ENCODE measurements around the gene ALPL.
"Not testable (repeated sequence)": the region's sequence is repeated elsewhere in the genome, so short reads cannot be mapped to it uniquely, and the experiment has no call there.

Gene ALPL

DNA sequence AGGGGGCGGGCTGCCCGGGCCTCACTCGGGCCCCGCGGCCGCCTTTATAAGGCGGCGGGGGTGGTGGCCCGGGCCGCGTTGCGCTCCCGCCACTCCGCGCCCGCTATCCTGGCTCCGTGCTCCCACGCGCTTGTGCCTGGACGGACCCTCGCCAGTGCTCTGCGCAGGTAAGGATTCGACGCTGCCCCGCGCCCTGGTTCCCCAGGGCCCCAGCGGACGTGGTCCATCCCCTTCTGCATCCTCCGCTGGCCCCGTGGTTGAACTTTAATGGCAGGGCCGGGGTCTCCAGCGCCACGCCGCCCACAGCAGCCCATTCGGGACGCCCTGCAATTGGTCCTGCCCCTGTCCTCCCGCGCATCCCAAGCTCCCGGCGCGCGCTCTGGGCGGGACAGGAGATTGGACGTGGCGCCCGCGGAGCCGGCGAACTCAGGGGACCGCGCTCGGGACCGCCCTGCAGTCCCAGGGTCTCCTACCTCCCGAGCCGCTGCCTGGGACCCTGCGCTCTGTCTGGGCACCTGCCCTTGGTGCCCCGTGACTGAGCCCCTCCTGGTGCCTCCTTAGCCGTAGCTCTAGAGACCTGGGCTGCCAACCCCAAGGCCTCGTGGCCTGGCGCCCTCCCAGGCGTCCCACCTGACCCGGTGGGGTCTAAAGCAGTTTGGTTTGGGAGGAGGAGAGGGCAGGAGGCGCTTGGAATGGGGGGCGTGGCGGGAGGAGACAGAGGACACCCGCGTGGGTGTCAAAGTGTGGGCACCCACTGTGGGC lies at the start of gene ALPL:
ALPL (plus strand) TSS at position 73 of the 762 bp plus-strand sequence. CDS start 44,659 bp downstream, outside the sequence.
- DNase-seq, result no peak

DNA sequence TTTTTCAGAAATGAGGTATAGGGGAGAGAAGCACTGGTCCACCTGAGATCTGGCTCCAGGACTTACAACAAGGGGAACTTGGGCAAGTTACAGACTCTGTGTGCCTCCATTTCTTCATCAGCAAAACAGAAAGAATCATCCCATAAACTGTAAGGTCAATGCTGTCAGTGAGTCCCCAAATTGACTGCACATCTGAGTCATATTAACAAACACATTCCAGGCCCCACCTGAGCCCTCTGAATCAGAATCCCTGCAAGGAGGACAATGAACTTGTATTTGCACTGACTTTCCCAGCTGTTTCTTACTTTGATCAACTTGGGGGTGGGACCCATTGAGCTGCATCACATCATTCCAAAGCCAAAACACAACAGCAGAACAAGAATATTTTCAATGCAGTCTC lies 44.1 kb upstream of the ALPL start:
- DNase-seq, result not testable (repeated sequence)

DNA sequence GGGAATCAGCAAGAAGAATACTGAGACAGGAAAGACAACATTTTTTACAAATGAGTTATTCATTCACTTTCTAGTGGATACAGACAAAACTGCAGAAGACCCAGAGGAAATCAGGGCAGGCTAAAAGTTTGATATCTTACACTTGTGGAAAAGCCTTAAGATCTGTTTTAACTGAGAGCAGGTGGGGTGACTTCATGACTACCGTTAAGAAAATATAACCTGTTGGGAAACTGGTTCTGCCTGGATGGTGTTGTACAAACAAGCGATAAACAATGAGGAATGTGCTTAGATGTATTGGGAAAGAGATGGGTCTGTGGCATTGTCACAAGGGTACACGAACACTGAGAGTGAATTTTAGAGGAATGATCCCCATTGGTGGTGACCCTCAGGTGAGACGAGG lies 41.3 kb upstream of the ALPL start:
- not testable (repeated sequence) for DNase-seq

DNA sequence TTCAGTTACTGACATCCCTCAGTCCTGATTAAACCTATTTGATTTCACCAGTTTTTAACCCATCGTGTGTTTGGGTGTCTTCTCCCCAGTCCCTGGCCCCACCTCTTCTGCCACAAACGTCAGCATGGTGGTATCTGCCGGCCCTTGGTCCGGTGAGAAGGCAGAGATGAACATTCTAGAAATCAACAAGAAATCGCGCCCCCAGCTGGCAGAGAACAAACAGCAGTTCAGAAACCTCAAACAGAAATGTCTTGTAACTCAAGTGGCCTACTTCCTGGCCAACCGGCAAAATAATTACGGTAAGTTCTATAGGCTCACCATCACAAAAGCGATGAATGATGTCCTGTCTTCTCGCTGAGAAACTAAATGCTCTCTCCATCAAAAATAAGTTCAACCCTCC lies 40.6 kb upstream of the ALPL start:
- DNase-seq, result peak; percentile 11

DNA sequence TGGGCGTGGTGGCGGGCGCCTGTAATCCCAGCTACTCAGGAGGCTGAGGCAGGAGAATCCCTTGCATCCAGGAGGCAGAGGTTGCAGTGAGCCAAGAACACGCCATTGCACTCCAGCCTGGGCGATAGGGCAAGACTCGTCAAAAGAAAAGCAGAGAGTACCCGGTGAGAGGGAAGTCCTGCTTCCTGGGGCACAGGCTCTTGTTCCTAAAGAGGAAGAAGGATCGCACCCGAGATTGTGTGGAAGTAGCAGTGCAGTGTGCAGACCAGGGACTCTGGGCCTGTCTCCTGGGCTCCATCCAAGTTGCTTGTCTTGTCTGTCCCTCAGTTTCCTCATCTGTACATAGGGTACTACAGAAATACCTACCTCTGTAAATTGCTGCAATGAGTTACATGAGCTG lies 39.6 kb upstream of the ALPL start:
- no peak for DNase-seq

DNA sequence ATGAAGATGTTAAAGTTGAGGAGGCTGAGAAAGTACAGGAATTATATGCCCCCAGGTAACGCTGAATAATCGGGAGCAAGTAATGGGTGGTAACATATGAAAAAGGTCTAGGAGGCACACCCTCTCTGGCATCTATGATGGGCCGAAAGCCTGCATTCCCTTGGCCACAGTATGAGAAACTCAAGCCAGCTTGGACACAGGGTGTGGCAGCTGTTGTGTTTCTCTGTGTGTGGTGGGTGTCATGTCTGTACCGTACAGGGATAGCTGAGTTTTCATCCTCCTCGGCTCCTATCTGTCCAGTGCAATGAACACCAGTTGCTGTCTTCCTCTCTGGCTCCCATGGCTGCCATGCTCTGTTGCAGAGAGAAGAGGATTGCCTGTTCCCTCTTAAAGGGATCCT lies 36.4 kb upstream of the ALPL start:
- DNase-seq, result no peak

DNA sequence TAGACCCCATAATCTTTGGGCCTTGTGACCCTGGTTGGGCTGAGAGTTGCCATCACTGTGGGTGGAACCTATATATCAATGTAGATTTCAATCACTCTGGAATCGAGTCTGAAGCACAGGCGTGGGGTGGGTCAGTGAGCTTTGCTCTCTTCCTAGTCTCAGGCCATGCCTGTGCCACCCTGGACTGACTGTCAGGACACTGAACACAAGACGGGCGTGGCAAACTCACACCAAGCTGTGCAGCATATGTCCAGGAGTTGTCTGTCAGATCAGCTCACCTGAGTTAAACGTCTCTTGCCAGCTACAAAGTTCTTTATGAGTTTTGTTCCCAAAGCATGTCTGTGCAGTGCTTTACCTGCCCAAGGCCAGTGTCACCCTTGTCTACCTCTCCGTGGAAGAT lies 30.9 kb upstream of the ALPL start:
- no peak for DNase-seq

DNA sequence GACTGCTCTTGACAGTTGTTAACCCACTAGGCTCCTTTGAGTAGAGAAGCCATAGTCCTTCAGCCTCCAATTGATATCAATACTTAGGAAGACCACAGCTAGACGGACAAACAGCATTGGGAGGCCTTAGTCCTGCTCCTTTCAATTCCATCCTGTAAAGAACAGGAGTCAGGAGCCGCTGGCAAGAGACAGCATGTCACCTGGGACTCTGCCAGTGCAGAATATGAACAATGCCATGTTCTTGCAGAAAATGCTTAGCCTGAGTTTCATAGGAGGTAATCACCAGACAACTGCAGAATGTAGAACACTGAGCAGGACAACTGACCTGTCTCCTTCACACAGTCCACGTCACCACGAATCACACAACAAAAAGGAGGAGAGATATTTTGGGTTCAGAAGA lies 25.3 kb upstream of the ALPL start:
- DNase-seq, result not testable (repeated sequence)

DNA sequence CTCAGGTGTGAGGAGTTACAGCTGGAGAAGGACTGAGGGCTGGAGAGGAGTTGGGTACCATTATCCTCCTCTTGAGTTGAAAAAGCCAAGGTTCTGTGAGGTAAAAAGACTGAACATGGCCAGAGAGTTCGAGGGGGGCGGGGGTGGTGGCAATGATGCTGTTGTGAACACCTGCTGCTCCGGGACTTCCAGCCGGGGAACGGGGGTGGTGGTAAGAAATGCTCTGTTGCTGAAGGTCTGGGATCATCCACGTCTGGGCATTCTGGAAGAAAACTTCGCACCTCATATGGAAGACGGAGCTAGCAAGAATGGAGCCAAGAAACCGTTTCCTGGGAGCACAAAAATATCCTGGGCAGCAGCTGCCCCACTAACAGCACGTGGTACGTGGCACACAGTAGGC lies 20.1 kb upstream of the ALPL start:
- no peak for DNase-seq

DNA sequence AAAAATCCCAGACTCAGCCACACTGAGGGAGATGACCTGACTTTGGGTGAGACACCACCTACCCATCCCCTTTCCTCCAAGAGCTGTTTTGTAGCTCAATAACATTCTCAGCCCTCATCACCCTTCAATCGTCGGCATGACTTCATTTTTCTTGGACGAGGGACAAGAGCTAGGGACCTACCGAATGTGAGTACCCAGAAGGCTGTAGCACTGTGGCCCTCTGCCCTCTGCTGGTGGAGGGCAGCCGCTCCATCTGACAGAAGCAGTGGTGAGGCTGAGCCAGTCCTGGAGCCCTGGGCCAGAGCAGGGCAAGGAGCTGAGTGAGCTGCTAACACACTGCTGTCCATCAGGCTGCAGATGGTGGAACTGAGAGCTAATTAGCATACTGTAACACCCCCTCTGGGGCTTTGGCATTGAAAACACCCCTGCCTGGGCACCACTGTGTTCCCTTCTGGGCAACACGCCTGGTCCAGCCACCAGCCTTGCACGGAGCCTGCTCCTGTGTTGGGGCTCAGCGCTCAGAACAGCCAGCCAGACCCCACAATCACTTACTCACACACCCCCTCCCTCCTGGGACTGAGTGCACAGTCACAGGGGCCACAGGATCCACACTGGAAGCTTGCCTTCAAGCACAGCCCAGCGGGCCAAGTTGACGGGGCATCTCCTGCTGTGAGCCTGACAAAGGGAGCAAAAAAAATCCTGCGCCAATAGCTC lies 18.3 kb upstream of the ALPL start:
- DNase-seq, result peak; percentile 73

DNA sequence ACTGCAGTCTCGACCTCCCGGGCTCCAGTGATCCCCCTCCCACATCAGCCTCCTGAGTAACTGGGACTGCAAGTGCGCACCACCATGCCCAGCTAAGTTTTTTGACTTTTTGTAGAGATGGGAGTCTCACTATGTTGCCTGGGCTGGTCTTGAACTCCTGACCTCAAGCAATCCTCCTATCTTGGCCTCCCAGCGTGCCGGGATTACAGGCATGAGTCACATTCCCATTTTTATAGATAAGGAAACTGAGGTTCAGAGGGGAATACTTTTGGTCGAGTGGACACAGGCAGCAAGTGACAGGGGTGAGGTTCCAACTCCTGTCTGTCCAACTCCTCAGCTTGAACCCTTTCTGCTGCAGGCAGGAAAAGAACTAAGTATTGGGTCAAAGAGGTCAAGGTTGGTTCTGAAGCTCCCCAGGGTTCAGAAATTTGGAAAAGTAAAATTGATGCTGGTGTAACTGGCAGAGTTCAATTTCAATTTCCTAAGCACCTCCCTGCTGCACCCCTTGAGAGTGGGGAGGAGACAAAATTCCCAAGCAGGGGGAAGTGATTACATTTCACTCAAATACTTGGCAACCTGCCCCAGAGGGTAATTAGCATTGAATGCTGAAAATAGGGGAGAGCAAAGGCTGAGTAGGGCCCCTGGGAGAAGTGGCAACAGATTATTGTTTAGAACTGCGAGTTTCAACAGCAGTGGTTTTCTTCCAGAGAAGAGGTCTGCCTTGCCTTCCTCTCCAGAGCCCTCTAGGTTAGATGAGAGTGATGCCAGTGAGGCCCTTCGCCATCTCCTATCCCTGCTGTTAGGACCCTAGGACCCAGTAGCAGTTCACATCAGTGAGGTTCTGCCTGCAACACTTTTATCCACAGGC lies 17.5 kb upstream of the ALPL start:
- peak; percentile 40 for DNase-seq

DNA sequence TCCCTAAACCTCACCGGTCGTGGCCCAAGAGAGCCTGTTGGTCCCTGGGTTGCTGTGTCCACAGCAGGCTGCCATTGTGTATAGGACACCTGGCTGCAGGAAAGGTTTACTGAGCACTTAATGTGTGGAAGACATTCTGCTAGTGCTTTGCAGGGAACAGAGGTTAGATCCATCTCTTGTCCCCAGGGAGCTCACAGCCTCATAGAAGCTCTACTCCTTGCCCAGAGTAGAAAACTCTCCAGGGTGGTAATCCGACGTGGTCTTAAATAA lies 16.9 kb upstream of the ALPL start:
- DNase-seq, result no peak

DNA sequence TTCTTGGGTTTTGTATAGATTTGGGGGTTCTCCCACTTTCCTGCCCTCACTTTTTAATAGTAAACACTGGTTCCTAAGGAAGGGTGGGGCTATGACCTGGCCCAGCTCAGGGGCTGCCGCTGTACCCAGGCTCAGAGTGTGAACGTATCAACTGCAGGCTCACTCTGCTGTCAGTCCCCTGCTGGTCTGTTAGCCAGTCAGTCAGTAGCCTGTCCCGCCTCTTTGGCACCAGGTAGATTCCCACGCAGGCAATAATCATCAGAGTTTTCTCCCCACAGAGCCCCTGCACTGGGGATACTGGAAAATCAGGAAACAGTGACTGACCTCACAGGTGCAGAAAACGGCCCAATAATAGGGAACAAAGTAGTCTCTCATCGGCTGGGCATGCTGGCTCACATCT lies 15.0 kb upstream of the ALPL start:
- DNase-seq, result no peak

DNA sequence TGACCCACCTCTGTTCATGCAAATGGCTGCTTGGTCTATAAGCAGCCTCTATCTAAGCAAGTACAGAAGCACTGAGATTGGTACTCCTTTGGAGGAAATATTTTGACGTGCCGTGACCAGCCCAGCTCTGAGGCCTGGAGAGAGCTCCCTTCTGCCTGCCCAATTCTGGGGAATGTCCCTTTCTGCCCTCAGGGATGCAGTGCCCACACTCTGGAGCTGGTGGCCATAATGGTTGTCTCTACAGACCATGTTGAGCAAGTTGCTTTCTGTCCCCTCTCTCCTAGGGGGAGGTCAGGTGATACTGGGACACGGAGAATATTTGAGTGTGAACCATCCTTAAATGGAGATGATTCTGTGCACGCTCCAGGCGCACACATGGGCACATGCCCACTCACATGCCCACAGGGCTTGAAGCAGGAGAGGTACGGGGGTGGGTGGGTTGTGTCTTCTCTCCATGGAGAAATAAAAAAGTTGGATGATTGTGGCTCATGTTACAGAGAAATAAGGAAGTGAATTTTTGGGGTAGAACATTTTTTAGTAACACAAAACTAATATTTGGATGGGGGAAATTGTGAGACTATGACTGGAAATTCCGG lies 13.9 kb upstream of the ALPL start:
- DNase-seq, result no peak

DNA sequence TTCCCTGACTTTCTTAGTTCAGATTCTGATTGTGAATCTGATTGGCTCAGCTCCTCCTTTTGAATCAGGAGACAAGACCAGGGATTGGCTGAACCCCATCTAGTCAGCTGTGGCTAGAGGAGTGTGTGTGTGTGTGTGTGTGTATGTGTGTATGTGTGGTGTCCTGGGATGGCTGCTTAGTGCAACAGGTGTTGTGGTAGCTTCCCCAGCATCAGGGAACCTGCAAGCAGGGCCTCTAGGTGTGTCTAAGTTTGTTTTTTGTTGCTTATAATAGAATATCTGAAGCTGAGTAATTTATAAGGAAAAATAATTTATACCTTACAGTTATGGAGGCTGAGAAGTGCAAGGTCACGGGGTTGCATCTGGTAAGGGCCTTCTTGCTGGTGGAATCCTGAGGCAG lies 13.2 kb upstream of the ALPL start:
- DNase-seq, result no peak

DNA sequence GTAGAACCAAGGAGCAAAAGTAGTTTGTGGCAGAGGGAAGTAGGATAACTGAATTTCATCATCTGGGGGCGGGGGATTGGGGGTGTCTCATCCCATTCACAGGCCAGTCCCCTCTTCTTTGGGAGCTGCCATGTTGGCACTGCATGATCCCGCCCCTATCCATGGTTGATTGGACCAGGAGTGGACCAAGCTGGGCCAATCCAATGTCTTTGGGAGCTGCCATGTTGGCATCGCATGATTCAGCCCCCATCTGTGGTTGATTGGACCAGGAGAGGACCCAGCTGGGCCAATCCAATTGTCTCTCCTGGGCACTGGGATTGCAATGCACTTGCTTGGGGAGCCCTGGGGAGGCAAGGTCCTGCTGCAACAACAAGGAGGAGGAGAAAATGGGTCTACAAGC lies 12.3 kb upstream of the ALPL start:
- DNase-seq, result no peak

DNA sequence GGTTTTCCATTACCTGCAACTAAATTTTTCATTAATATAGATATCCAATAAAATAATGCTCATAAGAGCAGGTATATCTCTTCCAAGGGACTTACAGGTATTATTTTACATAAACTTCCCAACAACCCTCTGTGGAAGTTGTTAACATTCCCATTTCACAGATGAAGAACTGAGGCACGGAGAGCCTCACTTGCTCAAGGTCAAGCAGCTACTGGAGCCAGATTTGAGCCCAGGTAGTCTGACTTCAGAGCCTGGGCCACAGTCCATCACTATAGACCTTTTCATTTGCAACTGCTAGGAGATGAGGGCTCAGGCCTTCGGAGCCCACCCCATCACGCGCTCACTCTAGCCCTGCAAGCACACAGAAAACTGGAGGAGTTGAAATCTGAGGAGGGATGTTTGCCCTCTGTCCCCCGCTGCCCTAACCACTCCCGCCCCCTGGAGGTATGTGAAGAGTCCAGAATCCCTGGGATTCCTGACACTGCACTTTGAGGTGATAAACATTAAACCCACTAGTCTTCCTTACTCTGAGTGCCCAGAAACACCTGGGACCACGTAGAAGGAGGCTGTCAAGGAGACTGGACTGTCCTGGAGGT lies 11.7 kb upstream of the ALPL start:
- no peak for DNase-seq

DNA sequence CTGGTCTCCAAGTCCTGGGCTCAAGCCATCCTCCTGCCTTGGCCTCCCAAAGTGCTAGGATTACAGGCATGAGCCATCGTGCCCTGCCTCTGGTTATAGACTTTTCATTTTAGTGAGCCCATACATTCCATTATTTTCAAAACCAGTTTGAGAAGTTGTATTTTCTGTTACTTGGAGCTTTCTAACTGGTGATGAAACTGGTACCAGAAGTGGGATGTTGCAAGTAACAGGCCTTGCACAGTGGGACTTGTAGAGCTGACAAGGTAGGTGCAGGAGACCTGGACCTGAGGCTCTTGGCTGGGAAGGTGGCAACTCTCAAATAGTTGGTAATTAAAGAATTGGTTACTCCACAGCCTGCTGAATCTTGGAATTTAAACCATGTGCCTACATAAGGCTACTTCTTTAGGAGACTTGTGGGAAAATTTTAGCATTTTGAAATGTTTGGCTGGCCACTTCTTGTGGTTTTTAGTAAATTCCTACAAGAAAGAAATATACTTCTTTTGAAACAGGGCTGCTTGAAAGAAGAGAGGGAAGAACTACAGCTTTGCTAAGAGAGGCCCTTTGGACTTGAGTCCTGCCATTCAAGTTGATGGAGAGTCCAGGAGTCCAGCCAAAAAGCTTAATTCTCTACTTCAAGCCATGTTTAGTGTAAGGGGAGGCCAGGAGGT lies 9.8 kb upstream of the ALPL start:
- DNase-seq, result peak; percentile 56

DNA sequence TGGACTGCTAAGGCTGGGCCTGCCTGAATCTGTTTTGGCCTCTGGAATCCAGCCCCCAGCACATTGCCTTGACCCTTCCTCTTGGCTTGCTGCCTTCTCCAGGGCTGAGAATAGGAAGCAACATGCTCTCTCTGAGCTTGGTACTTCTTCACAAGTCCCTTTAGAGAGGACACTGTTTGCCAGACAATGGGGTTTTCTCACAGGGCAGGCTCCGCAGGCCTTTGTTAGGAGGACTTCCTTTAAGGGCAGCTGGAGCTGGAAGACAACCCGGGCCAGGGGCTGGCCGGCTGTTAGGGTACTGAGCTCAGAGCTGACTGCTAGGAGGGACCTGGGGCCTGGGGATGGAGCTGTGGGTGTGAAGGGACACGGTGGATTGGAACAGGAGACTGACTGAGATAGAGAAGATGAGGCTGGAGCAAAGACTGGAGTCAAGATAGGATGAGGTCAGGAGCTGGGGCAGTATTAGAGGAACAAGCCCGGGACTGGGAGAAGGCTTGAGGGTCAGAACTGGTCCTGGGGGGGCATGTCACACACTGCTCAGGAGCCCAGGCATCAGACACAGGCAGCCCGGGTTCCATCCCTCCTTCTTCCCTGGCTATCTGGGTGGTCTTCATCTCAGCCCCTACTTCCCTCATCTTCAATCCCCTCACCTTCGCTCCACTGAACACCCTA lies 5.4 kb upstream of the ALPL start:
- no peak for DNase-seq

DNA sequence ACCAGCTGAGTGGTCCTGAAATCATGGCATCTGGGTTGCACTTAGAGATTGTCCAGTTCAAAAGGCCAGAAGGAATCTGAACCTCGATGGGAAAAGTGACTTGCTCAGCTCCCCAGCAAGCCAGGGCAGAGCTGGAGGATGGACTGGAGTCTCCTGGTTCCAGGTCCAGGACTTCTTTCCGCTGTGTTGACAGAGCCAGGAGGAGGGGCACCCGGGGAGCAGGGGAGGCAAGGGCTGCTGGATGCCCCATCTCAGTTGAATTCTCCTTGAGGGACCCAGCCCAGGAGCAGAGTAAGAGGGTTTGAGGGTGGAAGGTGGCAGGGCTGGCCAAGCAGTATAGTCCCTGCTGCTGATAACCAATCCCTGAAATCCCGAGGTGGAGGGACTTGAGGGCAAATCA lies 2.4 kb upstream of the ALPL start:
- DNase-seq, result no peak

DNA sequence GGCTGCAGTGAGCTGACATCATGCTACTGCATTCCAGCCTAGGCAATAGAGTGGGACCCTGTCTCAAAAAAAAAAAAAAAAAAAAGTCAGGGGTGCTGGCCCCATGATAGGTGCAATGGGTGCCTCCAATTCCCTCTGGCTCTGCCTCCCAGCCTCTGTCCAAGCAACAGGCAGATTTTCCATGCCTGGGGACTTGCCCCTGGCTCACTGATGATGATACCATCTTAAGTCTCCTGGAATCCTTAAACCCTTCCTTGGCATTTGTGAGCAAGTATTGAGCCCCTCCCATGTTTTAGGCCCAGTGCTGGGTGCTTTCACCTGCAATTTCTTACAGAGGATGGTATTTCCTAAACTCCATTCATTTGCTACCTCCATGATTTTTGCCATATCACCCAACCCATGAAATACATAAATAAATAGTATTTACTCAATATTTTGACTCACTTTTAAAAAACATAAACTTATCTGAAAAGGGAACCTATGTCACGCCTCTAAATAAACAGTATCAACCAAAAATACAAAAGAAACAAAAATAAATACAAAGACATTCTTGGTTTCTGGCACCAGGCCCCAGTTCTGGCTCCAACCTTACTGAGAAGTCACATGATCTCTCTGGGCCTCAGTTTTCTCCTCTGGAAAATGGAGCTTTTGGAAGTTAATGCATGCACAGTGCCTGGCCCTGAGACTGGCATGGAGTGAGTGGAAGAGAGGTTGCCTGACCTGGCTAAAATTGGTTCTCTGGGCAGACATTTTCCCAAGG lies 1.5 kb upstream of the ALPL start:
- DNase-seq, result no peak
